Keratinocyte (primary cell): ENCODE results near the gene DLG1. TPM values are rescaled to one million over a fixed set of nuclear protein-coding genes. Genes with fewer than 3 reads are reported as not detected.

ENCODE experiments used
- DNase-seq: peaks from one replicate; pipeline ENCODE4 v3.0.0-alpha.2; 2011; ENCODE audit warnings: low read depth, missing footprints, low spot score
- FAIRE-seq: peaks from 2 replicates; lab custom pipeline; 2011; peaks lifted over from hg19 to GRCh38; lab: Jason Lieb, UNC
- H2AFZ ChIP-seq: 2 replicates; pipeline ENCODE4 v1.6.0; 2012; ENCODE audit warnings: low read length, control low read depth, inconsistent platforms; ENCODE audit not compliant: control insufficient read depth
- H3K27ac ChIP-seq: 2 replicates; pipeline ENCODE4 v1.5.1; 2011; ENCODE audit warnings: low read length; ENCODE audit not compliant: control insufficient read depth, insufficient read depth
- H3K27me3 ChIP-seq: 3 replicates; pipeline ENCODE4 v1.6.0; 2011; ENCODE audit warnings: low read length; ENCODE audit not compliant: control insufficient read depth, insufficient read depth; ENCODE audit errors: extremely low read depth
- H3K36me3 ChIP-seq, 2 experiments: 2 replicates in 1 of 2; 3 replicates in 1 of 2; pipeline ENCODE4 v1.5.1; 2011; ENCODE audit warnings: low read length in 2 of 2, mild to moderate bottlenecking in 1 of 2; ENCODE audit not compliant: control insufficient read depth in 2 of 2, insufficient read depth in 2 of 2; ENCODE audit errors: extremely low read depth in 1 of 2
- H3K4me1 ChIP-seq: 3 replicates; pipeline ENCODE4 v1.5.1; 2011; ENCODE audit warnings: low read length; ENCODE audit not compliant: control insufficient read depth, insufficient read depth; ENCODE audit errors: extremely low read depth
- H3K4me2 ChIP-seq: 3 replicates; pipeline ENCODE4 v1.6.0; 2011; ENCODE audit warnings: low read depth, low read length; ENCODE audit not compliant: control insufficient read depth, insufficient read depth; ENCODE audit errors: extremely low read depth
- H3K4me3 ChIP-seq, 3 experiments: fragments of 200-600 bp in 1 of 3; sonication (generic) in 1 of 3; 2 replicates in 2 of 3; 3 replicates in 1 of 3; pipeline ENCODE4 v1.5.1; 2011 to 2016; ENCODE audit warnings: low read length in 3 of 3, mild to moderate bottlenecking in 3 of 3, control low read depth in 2 of 3, inconsistent platforms in 1 of 3, low read depth in 1 of 3, mixed read lengths in 1 of 3, mixed run types in 1 of 3, moderate library complexity in 1 of 3; ENCODE audit not compliant: control insufficient read depth in 2 of 3, insufficient read depth in 2 of 3; ENCODE audit errors: extremely low read depth in 1 of 3
- H3K79me2 ChIP-seq: 2 replicates; pipeline ENCODE4 v1.6.0; 2012; ENCODE audit warnings: low read length; ENCODE audit not compliant: control insufficient read depth, insufficient read depth
- H3K9ac ChIP-seq: 3 replicates; pipeline ENCODE4 v1.6.0; 2011; ENCODE audit warnings: low read length; ENCODE audit not compliant: control insufficient read depth, insufficient read depth; ENCODE audit errors: extremely low read depth
- H3K9me1 ChIP-seq: 3 replicates; pipeline ENCODE4 v1.6.0; 2011; ENCODE audit warnings: low read length; ENCODE audit not compliant: control insufficient read depth, insufficient read depth; ENCODE audit errors: extremely low read depth
- H3K9me3 ChIP-seq: 2 replicates; pipeline ENCODE4 v1.5.1; 2012; ENCODE audit warnings: low read depth, low read length; ENCODE audit not compliant: control insufficient read depth
- H4K20me1 ChIP-seq: 3 replicates; pipeline ENCODE4 v1.6.0; 2011; ENCODE audit warnings: low read length; ENCODE audit not compliant: control insufficient read depth, insufficient read depth; ENCODE audit errors: extremely low read depth
- EZH2 ChIP-seq: IDR thresholded peaks from one replicate; pipeline ENCODE4 v1.6.1; 2012; ENCODE audit warnings: inconsistent platforms, mild to moderate bottlenecking, low read length, moderate library complexity
- dilution Hi-C: fragments of 300-500 bp; cut with MboI; formaldehyde crosslinking; loops from one replicate; pipeline ENCODE4 v1.7.0; 2020; ENCODE audit warnings: low sequenced_read_pairs; ENCODE audit not compliant: extremely low pct_ligation_motif_present
- polyA plus RNA-seq, 5 experiments: library from polyadenylated mRNA; depleted of rRNA in 3 of 5; stranded (reverse) in 3 of 5; stranded (forward) in 1 of 5; unstranded in 1 of 5; fragments of >200 nt; gene quantifications; 1 replicate in 1 of 5; 2 replicates in 3 of 5; 3 replicates in 1 of 5; pipeline versions ENCODE4 v1.2.1 to v1.2.3, GENCODE V29; 2011 to 2012; ENCODE audit warnings: missing spikeins in 2 of 5, low read depth in 1 of 5, low replicate concordance in 1 of 5
- TF ChIP-seq, protein P1 (sequence below), 3 experiments: IDR thresholded peaks in 1 of 3; conservative IDR thresholded peaks in 1 of 3; optimal IDR thresholded peaks in 1 of 3; 2 replicates in 2 of 3; 3 replicates in 1 of 3; pipeline versions ENCODE3 to v1.5.1; 2011; ENCODE audit warnings: low read length in 3 of 3, mild to moderate bottlenecking in 3 of 3, moderate library complexity in 2 of 3, control low read depth in 1 of 3, inconsistent platforms in 1 of 3; ENCODE audit not compliant: insufficient read depth in 2 of 3; ENCODE audit errors: extremely low read depth in 1 of 3

DLG1 gene
- polyA plus RNA-seq, 1 donor (not counting 4 experiments of a cell fraction or from before 2014, with no cell fraction given): 139 TPM

DNA sequence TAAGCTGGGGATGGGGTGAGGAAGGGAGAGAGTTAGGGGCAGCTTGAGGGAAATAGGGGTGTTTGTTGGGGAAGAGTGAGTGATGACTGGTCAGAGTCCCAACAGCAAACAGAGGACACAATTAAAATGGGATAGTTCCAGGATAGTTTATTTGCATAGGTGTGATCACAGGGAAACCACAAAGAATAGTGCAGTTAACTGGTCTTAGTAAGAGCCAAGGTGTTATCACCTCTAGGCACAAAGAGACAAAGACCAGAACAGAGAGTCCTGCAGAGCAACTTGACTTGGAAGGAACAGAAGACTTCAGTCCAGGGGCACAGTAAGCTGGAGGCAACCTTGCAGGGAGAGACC lies 42.1 kb upstream of the DLG1 start:
- no peaks in the 10 kb centered on the region for H4K20me1 ChIP-seq
- no peak for TF ChIP-seq EZH2
- TF ChIP-seq, protein P1, sequence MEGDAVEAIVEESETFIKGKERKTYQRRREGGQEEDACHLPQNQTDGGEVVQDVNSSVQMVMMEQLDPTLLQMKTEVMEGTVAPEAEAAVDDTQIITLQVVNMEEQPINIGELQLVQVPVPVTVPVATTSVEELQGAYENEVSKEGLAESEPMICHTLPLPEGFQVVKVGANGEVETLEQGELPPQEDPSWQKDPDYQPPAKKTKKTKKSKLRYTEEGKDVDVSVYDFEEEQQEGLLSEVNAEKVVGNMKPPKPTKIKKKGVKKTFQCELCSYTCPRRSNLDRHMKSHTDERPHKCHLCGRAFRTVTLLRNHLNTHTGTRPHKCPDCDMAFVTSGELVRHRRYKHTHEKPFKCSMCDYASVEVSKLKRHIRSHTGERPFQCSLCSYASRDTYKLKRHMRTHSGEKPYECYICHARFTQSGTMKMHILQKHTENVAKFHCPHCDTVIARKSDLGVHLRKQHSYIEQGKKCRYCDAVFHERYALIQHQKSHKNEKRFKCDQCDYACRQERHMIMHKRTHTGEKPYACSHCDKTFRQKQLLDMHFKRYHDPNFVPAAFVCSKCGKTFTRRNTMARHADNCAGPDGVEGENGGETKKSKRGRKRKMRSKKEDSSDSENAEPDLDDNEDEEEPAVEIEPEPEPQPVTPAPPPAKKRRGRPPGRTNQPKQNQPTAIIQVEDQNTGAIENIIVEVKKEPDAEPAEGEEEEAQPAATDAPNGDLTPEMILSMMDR (optimal IDR thresholded peaks at IDR 0.05 in 1 of 3, IDR thresholded peaks at IDR 0.05 in 1 of 3, conservative IDR thresholded peaks at IDR 0.05 in 1 of 3; ENCODE audit: extremely low read depth in 1 of 3, insufficient read depth in 2 of 3, low read length in 3 of 3): no peak
- no peak overlapping the region for H3K9ac ChIP-seq
- FAIRE-seq (peak; percentile 17), DNase-seq (no peak)
- dilution Hi-C loops: no loop called here
- no peaks in the 10 kb centered on the region for H3K27me3 ChIP-seq
- peaks cover 12% of the 10 kb centered on the region for H3K4me1 ChIP-seq
- peak overlapping the region; percentile 85 for H2AFZ ChIP-seq
- no peaks in the 10 kb centered on the region for H3K9me3 ChIP-seq
- no peaks in the 10 kb centered on the region for H3K9me1 ChIP-seq
- no peaks in the 10 kb centered on the region for H3K79me2 ChIP-seq
- H3K27ac ChIP-seq: no peak overlapping the region
- H3K36me3 ChIP-seq: no peaks in the 10 kb centered on the region
- H3K4me3 ChIP-seq: no peak overlapping the region
- H3K4me2 ChIP-seq: no peak overlapping the region

DNA sequence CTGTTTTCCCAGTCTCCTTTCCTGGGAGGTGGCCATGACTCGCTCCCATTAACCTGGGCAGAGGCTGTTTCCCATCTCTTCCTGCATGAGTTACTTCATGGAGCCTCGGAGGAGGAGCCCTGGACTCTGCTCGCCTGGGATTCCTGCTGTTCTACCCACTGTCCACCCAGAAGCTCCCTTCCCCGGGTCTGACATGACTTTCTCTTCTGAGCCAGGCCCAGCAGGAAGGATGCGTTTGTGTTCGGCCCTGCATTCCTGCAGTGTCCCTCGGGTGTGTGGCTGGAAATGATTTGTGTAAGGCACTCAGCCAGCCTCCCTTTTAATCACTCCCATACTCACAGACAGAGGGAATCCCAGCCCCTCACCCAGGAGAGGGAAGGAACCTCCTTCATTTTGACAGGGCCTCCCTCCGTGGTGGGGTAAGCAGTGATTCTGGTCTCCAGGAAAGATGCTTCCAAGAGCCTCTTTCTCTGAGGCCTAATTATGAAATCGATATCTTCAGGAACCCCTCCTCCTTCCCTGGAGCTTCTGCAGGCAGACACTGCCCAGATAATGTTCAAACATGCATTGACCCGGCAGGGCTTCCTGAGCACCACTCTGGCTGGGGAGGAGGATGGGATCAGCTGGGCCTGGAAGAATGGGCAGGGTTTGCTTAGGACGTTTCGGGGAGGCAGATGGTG lies 41.6 kb upstream of the DLG1 start:
- H3K9me3 ChIP-seq: no peaks in the 10 kb centered on the region
- peak overlapping the region; percentile 85 for H2AFZ ChIP-seq
- H4K20me1 ChIP-seq: no peaks in the 10 kb centered on the region
- no peaks in the 10 kb centered on the region for H3K79me2 ChIP-seq
- no peak for TF ChIP-seq EZH2
- TF ChIP-seq, protein P1 (optimal IDR thresholded peaks at IDR 0.05 in 1 of 3, IDR thresholded peaks at IDR 0.05 in 1 of 3, conservative IDR thresholded peaks at IDR 0.05 in 1 of 3; ENCODE audit: extremely low read depth in 1 of 3, insufficient read depth in 2 of 3, low read length in 3 of 3): no peak
- FAIRE-seq: no peak
- H3K27me3 ChIP-seq: no peaks in the 10 kb centered on the region
- no peaks in the 10 kb centered on the region for H3K9me1 ChIP-seq
- H3K36me3 ChIP-seq: no peaks in the 10 kb centered on the region
- H3K9ac ChIP-seq: no peak overlapping the region
- no peak overlapping the region for H3K4me2 ChIP-seq
- DNase-seq: no peak
- H3K4me3 ChIP-seq: no peak overlapping the region
- dilution Hi-C loops: no loop called here
- H3K27ac ChIP-seq: no peak overlapping the region
- peaks cover 12% of the 10 kb centered on the region for H3K4me1 ChIP-seq
